HepG2 (cell line): ENCODE data around the gene PRPSAP1. TPM values are rescaled to one million over a fixed set of nuclear protein-coding genes. Genes with fewer than 3 reads are reported as not detected.

ENCODE experiments used
- CBFB ChIP-seq: sonication (generic); formaldehyde crosslinking; IDR thresholded peaks from 2 replicates; pipeline ENCODE4 v1.4.0; 2020; ENCODE audit warnings: missing genetic modification reagents
- CCAR2 ChIP-seq: fragments of 200-400 bp; formaldehyde crosslinking; optimal IDR thresholded peaks from 2 replicates; pipeline ENCODE3; 2018; ENCODE audit warnings: low read depth, mild to moderate bottlenecking, low read length, moderate library complexity
- DNMT3B ChIP-seq: conservative IDR thresholded peaks from 2 replicates; pipeline ENCODE4 v1.6.1; 2016; ENCODE audit warnings: missing biosample characterization, control low read depth
- HNF1B ChIP-seq: sonication (generic); formaldehyde crosslinking; IDR thresholded peaks from 2 replicates; pipeline ENCODE4 v1.5.1; 2020; ENCODE audit warnings: mild to moderate bottlenecking, moderate library complexity, missing genetic modification reagents
- REL ChIP-seq: sonication (generic); formaldehyde crosslinking; conservative IDR thresholded peaks from 2 replicates; pipeline ENCODE4 v1.8.0; 2022; ENCODE audit warnings: mild to moderate bottlenecking, missing genetic modification reagents, moderate library complexity
- SMYD3 ChIP-seq: sonication (generic); formaldehyde crosslinking; IDR thresholded peaks from 2 replicates; pipeline ENCODE4 v1.8.1; 2023; ENCODE audit warnings: mild to moderate bottlenecking, missing genetic modification reagents
- TAF1 ChIP-seq: sonication (generic); formaldehyde crosslinking; IDR thresholded peaks from 2 replicates; pipeline ENCODE4 v1.4.0; 2020; ENCODE audit warnings: missing genetic modification reagents
- ZBTB2 ChIP-seq: sonication (generic); formaldehyde crosslinking; IDR thresholded peaks from 2 replicates; pipeline ENCODE4 v1.8.0; 2022; ENCODE audit warnings: low read depth, missing genetic modification reagents
- ZBTB4 ChIP-seq: sonication (generic); formaldehyde crosslinking; IDR thresholded peaks from 2 replicates; pipeline ENCODE4 v1.4.0; 2020; ENCODE audit warnings: missing genetic modification reagents, mild to moderate bottlenecking, borderline replicate concordance
- ZEB1 ChIP-seq: IDR thresholded peaks from 2 replicates; pipeline ENCODE4 v1.6.1; 2012; ENCODE audit warnings: mild to moderate bottlenecking, low read depth, inconsistent platforms; ENCODE audit not compliant: insufficient replicate concordance
- ZGPAT ChIP-seq: IDR thresholded peaks from 2 replicates; pipeline ENCODE4 v1.6.1; 2016; ENCODE audit warnings: mild to moderate bottlenecking
- ZNF552 ChIP-seq: sonication (generic); formaldehyde crosslinking; IDR thresholded peaks from 2 replicates; pipeline ENCODE4 v1.9.0; 2022; ENCODE audit warnings: missing genetic modification reagents, mild to moderate bottlenecking, borderline replicate concordance
- ZNF720 ChIP-seq: sonication (generic); formaldehyde crosslinking; IDR thresholded peaks from 2 replicates; pipeline ENCODE4 v1.4.0; 2020; ENCODE audit warnings: missing genetic modification reagents
- polyA plus RNA-seq, 8 experiments: library from polyadenylated mRNA; depleted of rRNA in 3 of 8; stranded (reverse) in 7 of 8; unstranded in 1 of 8; fragments of >200 nt; fragmentation: Illumina TruSeq in 4 of 8; extraction: Trizol in 4 of 8; gene quantifications; 2 replicates each; pipeline versions ENCODE4 v1.2.1 to v1.2.3, GENCODE V29; 2011 to 2016; ENCODE audit warnings: low read depth in 4 of 8, missing spikeins in 1 of 8, mixed read lengths in 1 of 8; ENCODE audit not compliant: insufficient read depth in 1 of 8
- total RNA-seq, 5 experiments: library from RNA; depleted of rRNA; stranded (reverse); fragments of >200 nt; fragmentation: Illumina TruSeq; extraction: Trizol; gene quantifications; 2 replicates each; pipeline ENCODE4 v1.2.3, GENCODE V29; 2016; ENCODE audit warnings: low read depth in 1 of 5
- TF ChIP-seq, protein P1 (sequence below): sonication (generic); formaldehyde crosslinking; IDR thresholded peaks from 2 replicates; pipeline ENCODE4 v1.4.0; 2020; ENCODE audit warnings: mild to moderate bottlenecking, missing genetic modification reagents

Gene PRPSAP1
- total and polyA plus RNA-seq, 2 of the 13 experiments (the other 11 are each of a cell fraction or from before 2014, with no cell fraction given), result 91.1 to 314 TPM

DNA sequence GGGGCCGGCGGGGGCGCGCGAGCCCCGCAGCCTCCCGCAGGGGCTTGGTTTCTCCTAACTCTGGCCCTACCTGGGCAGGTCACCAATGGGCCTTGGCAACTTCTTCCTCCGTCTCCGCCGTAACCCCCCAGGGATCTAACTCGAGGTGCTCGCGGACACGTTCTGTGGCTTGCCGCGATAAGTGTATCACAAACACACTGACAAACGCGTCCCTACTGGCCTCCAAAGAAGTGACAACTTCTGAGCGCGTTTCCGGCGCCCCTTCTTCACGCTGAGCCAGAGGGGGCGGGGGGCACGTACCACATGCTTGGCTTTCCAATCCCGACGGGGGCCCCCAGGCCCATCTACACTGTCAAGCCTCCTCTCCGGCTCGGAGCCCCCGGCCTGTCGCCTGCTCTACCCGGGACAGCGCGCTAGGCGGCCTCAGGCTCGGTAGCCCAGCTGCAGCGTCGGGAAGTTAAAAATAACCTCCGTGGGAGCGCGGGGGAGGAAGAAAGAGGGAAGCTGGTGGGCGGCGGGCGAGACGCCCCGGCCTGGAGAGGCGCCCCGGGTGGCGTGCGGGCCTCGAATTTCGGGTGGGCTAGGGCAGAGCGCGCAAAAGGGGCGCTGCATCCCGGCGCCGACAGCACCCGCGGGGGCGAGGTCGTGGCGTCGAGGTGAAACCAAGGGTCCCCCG lies 30.0 kb upstream of the PRPSAP1 start (continued):
- TF ChIP-seq, protein P1, sequence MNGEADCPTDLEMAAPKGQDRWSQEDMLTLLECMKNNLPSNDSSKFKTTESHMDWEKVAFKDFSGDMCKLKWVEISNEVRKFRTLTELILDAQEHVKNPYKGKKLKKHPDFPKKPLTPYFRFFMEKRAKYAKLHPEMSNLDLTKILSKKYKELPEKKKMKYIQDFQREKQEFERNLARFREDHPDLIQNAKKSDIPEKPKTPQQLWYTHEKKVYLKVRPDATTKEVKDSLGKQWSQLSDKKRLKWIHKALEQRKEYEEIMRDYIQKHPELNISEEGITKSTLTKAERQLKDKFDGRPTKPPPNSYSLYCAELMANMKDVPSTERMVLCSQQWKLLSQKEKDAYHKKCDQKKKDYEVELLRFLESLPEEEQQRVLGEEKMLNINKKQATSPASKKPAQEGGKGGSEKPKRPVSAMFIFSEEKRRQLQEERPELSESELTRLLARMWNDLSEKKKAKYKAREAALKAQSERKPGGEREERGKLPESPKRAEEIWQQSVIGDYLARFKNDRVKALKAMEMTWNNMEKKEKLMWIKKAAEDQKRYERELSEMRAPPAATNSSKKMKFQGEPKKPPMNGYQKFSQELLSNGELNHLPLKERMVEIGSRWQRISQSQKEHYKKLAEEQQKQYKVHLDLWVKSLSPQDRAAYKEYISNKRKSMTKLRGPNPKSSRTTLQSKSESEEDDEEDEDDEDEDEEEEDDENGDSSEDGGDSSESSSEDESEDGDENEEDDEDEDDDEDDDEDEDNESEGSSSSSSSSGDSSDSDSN, result peak; percentile 12; the same call in 1 of the 2 replicates
- TF ChIP-seq REL (peak; percentile 39; the same call in 1 of the 2 replicates), ZEB1 (no peak), CBFB (CRISPR knock-in tag) (peak; percentile 49; the same call in 1 of the 2 replicates), ZGPAT (CRISPR knock-in tag) (no peak), DNMT3B (CRISPR knock-in tag) (0 out of 2 replicates have a peak, but pooled peaks have one; percentile 21), ZNF552 (CRISPR knock-in tag) (peak; percentile 44; the same call in 1 of the 2 replicates), HNF1B (CRISPR knock-in tag) (peak; percentile 64; the same call in 1 of the 2 replicates), ZNF720 (CRISPR knock-in tag) (no peak; the same call in 1 of the 2 replicates), SMYD3 (CRISPR knock-in tag) (no peak), ZBTB2 (CRISPR knock-in tag) (peak; percentile 22; the same call in 1 of the 2 replicates), ZBTB4 (CRISPR knock-in tag) (peak; percentile 80; the same call in 1 of the 2 replicates), CCAR2 (no peak), TAF1 (CRISPR knock-in tag) (peak; percentile 54; the same call in 1 of the 2 replicates)
